22Rv1 (cell line): ENCODE data around the gene P2RX7.

Source experiments
- CTCF ChIP-seq: fragments of 450-650 bp; IDR thresholded peaks from 2 replicates; pipeline ENCODE4 v1.5.1; 2017; ENCODE audit warnings: mild to moderate bottlenecking
- ZFX ChIP-seq: fragments of 450-650 bp; IDR thresholded peaks from 2 replicates; pipeline ENCODE4 v1.6.1; 2017; ENCODE audit warnings: antibody characterized with exemption, borderline replicate concordance

- TF ChIP-seq CTCF (no peak), ZFX (no peak)
Measured at GRCh38 chr12:121128908-121129810, 3.5 kb upstream of the P2RX7 start.
